GM23248 (cell line): ENCODE measurements around the gene LAPTM4A.

Experiments used
- EZH2 ChIP-seq: fragments of 200-600 bp; sonication (generic); IDR thresholded peaks from 2 replicates; pipeline ENCODE4 v1.6.1; 2018; ENCODE audit warnings: antibody characterized with exemption, mild to moderate bottlenecking; ENCODE audit not compliant: insufficient read depth, poor library complexity, severe bottlenecking
- EZH2phosphoT487 ChIP-seq: fragments of 200-600 bp; sonication (generic); IDR thresholded peaks from 2 replicates; pipeline ENCODE4 v1.6.1; 2018; ENCODE audit warnings: antibody characterized with exemption, moderate library complexity, mild to moderate bottlenecking, low read depth; ENCODE audit not compliant: insufficient read depth

- TF ChIP-seq EZH2 (no peak), EZH2phosphoT487 (no peak)
Observed at GRCh38 chr2:20027260-20027677, 24.2 kb downstream of the LAPTM4A start.
